HG03135 (cell line): Measurements from ENCODE around the gene ZNF521.
"Not testable (repeated sequence)": the region's sequence is repeated elsewhere in the genome, so short reads cannot be mapped to it uniquely, and the experiment has no call there.

ENCODE experiments used
- ATAC-seq: cut with Tn5 transposase; IDR thresholded peaks from one replicate; pipeline ENCODE4 v1.9.1; 2021; ENCODE audit warnings: mild to moderate bottlenecking, moderate library complexity; ENCODE audit not compliant: unreplicated experiment

Gene ZNF521

DNA sequence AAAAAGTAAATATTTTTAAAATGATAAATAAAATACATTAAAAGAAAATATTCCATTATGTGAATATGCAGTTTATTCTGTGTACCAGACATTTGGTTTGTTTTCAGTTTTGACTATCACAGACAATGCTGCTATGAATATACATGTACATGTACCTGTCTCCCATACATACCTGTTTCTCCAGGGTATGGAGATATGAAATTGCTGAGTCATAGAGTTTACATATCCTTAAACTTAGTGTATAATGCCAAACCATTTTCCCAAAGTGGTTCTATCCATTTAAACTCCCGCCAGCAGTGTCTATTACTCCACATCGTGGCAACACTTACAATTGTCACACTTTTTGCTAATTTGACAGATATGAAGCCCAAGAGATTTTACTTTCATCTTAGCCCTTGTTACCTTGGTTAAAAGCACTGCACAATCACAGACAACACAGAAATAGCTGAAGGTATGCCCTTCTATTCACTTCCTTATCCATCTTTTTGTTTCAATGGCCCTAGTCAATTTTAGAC, 56.3 kb downstream of the ZNF521 start:
- no peak for ATAC-seq

DNA sequence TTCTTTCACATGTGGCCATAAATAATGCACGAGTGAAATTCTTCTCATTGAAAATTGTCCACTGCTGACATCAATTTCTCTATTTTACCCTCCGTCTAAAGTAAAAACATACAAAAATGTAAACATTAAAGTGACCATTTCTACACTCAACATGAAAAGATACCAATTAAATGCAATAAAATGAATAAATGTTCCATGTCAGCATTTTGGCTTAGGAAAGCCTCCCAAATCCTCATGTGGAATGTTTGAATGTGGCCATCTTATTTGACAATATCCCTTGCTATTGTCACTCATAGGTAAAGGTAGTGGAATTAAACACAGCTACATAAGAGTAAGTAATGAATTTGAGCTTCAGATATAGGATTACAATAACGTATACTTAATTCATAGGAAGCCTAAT, 60.8 kb downstream of the ZNF521 start:
- ATAC-seq, result no peak

DNA sequence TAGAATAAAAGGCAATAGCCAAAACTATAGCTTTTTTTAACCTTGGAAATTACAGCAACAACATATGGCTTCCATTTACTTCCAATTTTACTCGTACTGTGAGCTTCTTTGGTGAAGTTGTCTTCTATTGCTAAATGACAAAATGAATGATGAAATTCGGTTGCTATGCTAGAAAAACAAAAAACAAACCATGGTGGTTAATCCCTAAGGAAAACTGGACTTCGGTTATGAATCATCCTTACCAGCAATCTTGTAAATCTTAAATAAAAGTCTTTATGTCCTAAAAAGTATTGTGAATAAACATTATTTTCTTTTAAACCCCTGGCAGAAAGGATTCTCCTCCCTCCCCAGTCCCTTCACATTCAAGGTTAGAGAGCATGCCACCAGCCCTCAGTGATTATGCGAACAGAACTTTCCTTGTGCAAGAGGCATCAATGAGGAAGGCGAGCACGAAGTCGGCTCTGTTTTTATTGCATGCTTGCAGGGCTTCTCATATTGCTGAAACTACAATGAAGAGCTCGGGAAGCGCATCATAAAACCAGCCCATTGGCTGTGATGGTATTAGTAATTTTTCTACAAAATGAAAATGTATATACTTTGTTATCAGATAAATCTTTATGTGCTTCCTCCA, 62.9 kb downstream of the ZNF521 start:
- no peak for ATAC-seq

DNA sequence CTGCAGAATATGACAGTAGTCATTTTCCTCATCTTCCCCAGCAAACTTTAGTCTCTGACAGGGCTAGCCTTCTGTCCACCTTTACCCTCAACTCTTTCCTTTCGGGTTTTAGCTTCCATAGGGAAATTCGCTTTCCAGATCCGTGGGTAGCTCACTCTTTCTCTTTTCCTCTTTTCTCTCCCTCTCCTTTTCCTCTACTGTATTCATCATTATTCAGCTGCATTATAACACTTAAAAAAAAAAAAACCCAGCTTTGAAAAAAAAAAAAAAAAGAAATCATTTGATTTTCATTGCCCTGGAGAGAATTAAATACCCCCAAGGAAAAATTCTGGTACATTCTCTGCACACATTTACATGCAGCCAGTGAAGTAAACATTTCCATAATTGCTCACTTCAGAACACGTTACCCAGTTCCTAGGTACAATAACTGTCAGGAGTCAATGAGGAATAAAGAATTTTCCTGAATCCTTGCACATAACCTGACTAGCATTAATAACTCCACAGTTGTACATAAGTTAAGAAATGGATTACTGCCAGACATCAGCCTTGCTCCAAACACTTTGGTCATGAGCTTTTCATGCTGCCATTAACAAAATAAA, 63.5 kb downstream of the ZNF521 start:
- ATAC-seq, result no peak

DNA sequence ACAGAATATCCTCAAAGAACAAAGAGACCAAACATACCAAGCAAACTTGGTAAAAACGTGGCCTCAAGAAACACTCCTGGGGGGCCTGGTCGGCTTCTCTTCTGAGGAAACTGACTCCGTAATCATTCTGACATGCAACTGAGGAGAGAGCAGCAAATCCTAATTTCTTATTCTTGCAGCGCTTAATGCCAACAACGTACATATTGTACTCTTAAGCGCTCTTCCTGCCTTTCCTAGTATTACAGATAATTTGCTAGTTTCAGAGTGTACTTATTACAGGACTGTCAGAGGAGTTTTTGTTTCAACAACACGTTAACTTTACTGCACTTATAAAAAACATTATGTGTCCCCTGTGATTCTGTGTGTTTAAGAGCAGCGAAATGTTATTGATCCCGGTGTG, 64.9 kb downstream of the ZNF521 start:
- ATAC-seq, result no peak

DNA sequence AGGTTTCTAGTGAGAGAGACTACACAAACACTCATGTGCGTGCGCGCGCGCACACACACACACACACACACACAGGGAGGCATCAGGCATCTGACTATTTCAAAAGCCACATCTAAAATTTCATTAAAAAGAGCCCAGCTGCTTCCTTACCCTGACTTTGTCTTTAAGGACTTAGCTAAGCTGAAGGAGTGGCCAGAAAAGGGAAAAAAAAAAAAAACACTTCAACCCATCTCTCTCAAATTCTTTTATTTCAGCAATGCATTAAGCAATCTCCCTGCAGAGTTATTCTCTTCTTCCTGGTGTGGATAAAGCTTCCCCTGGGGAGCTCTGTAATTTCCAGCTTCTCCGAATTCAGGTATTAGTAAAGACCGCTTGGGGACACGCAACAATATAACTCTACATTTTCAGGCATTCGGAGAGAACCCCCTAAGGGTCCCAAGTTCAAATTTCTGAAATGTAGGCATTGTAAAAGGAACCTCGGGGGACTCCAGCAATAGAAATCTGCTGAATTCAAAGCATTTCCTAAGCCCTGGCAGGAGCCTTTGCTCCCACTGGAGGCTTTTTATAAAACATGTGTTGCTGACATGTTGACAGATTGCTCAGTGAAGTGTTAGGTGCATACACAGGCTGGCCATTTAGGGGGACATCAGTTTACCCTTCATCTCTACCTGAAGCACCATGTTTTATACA, 67.0 kb downstream of the ZNF521 start:
- ATAC-seq, result no peak

DNA sequence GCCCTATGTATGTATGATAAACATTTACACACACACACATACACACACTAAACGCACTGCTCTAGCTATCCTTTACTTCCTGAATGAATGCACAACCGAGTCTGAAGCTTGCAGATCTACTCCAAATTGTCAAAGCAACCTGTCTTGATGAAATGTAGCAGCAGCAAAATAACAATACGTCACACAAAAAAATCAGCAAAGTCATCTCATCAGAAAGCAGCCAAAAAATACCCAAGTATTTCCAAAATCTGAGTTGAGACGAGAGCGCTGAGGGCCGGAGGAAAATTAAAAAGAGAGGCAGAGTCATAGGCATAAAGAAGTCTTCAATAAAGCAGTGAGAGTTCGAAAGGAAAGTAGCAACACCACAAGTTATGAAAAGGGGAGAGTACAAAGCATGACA, 67.7 kb downstream of the ZNF521 start:
- ATAC-seq, result no peak

DNA sequence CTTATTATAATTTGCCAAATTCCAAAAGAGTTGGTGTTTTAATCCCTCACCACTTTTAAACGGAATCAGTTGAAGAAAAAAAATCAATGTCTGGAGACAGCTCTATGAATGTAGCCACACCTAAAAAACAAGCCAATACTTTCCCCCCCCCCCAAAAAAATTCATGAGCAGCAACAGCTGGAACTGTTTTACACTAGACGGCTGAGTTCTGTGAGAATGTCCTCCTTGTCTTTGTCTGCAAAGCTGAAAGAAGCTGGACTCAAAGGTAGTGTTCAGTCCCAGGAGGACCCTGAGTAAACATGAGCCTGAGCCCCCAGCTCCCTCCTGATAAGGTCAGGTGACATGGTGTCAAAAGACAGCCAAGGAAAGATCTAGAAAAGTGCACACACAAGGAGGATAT, 68.2 kb downstream of the ZNF521 start:
- no peak for ATAC-seq

DNA sequence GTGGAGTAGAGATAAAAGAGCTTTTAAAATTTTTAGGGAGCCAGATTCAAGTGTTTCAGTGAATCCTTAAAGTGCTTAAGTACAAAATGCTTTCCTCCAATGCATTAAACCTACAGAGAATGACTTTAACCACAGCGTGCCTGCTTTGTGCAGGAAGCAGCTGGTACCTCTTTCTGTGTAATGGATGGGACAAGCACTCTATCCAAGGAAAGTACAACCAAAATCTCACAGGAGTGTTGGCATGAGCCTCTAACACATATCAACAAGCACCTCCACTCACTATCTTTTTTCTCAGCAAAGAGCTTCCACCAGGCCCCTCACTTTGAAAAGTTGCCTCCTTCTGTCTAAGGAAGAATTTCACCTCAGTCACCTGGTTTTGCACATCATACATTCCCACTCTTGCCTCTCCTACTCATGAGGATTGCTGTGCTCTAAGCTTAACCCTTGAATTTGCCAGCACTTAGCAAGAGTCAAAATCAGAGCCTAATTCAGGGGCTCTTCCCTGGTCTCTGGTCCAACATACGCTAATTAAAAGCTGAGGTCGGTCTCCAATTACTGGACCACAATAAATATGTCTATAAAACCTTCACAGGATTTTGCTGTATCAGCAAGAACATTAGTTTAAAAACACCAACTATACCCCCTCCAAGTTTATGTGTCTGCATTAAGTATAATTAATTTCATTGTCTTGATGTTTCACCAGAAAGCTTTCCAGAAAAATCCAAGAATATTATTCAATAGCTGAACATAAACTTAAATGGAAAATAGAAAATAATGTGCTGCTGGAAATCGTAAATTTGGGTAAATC, 68.9 kb downstream of the ZNF521 start:
- ATAC-seq, result no peak

DNA sequence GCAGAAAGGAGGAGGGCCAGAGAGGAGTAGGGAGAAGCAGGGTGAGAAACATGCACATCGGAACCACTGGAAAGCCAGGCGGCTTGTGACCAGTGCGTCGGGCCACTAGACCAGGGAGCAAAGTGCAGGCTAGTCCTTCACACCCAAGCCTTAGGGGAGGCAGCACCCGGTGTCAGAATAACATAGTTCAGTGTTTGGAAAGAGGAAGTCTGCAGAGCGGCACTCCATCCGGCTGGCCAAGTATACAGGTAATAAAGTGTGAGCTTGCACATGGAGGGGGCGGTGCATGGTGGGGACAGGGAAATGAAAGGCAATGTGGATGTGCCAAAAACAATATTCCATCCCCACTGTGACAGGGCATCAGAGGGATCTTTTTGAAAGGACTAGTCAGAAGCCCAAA, 69.7 kb downstream of the ZNF521 start:
- no peak for ATAC-seq

DNA sequence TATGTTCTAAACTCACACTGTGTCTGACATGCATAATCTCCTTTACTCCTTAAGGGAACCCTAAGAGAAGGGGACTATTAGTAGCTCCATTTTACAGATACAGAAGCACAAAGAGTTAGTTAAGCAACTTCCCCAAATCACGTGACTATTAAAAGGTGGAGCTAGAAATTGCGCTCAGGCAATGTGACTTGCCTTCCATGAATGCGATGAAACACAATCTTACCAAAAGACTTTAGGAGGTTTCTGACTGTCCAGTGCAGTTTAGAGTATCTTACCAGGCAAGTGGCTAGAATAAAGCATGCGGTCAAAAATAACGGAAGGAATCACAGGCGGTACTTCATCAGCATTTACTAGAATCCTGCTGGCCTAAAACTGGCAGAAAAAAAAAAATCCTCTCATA, 70.4 kb downstream of the ZNF521 start:
- ATAC-seq, result no peak

DNA sequence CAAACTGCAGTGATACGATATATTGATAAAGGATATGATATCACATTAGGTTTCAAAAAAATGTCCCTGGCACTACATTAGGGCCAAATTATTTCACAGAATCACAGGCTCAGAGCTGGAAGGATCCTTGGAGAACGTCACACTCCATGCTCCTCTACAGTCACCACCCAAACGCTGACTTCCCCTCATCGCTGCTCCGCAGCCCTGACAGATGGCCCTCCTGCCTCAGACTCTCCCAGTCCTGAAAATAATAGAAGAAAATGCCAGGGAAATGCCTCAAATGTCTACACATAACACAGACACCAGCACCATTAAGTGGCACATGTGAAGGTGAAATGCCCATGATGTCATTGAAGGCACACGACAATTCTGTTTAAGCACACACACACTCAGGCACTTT, 72.0 kb downstream of the ZNF521 start:
- no peak for ATAC-seq

DNA sequence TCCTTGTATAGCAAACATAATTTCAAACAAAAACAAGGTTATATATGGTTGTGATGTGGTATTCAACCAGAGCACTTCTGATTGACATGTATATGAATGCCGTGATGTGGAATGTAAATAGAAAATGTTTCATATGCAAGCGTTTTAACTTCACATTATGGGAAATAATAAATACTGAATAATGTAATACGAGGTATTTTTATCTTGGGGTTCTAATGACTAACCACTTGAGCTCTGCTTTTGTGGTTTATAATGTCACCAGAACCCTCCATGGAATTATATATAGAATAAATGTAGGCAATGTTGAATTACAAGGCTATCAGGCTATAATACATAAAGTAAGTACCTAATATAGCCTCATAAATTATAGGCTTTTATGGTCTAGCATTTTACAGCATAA, 72.4 kb downstream of the ZNF521 start:
- no peak for ATAC-seq

DNA sequence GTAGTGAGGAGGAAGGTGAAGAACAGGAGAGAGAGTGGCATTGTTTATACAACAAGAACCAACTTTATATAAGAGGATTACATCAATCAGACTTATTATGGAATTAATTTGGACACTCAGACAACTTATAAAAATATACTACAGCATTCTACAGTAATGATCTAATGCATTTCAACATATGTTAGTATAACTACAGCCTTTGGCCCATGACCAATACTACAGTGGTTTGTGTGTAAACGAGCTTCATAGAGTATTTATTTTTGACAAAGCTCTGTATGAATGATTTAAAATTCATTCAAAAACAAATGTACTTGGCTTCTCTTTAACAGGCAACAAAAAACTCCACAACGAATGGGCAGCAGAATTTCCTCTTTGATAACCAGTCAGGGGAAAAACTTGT, 72.8 kb downstream of the ZNF521 start:
- ATAC-seq, result no peak

DNA sequence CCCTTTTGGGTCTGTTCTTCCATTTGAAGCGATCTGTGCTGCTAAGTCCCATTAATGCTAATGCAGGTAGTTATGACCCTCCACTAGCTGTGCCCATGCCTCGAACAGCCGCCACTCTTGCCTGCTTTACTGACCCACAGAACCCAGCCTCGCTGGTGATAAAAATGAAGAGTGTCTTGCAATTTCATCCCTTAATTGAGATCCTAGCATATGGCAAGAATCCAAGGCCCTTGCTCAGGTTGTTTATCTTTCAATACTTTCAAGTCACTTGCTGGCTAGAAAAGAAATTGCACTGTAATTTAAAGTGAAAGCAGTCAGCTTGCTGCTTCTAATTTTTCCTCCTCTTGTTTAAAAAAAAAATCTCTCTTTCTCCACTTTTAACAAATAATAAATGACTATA, 73.6 kb downstream of the ZNF521 start:
- no peak for ATAC-seq

DNA sequence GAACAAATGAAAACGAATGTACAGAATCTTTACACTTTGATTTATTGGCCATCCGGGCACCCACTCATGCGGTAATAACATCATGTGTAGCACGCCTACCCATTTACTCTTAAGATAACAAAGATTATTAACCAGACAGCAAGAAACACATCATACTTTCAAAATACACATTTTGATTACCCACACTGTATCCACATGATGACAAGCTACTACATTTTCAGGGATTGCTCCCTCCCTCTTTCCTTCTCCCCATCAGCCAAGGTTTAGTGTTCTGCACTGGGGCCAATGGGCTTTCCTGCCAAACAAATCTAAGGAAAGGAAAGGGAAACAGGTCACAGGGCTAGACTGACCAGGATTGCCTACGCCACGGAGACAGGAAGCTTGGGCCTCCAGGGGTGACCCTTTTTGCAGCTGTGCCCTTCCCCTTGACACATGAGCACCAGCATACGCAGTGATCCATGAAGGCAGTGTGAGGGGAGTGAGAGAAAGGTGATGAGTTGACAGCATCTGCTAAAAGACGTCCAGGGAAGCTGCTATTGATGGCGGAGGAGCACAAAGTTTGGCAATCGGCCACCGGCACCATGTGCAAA, 76.5 kb downstream of the ZNF521 start:
- no peak for ATAC-seq

DNA sequence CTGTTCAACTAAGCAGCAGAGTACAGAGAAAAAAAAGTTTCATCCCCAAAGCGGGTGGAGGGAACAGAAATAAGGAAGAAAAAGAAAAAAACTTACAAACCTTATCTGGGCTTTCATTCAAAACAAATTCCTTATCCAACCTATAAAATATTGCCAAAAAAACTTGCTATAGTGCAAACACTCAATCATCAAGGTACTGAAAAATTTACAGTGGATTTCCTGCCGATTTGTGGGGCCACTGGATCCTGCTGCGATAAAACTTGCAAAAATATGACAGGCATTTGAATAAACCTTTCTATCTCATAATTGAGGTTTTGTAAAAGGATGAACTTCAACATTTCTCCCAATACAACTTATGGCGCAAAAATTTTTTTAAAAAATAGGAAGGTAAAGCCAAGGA, 77.0 kb downstream of the ZNF521 start:
- no peak for ATAC-seq

DNA sequence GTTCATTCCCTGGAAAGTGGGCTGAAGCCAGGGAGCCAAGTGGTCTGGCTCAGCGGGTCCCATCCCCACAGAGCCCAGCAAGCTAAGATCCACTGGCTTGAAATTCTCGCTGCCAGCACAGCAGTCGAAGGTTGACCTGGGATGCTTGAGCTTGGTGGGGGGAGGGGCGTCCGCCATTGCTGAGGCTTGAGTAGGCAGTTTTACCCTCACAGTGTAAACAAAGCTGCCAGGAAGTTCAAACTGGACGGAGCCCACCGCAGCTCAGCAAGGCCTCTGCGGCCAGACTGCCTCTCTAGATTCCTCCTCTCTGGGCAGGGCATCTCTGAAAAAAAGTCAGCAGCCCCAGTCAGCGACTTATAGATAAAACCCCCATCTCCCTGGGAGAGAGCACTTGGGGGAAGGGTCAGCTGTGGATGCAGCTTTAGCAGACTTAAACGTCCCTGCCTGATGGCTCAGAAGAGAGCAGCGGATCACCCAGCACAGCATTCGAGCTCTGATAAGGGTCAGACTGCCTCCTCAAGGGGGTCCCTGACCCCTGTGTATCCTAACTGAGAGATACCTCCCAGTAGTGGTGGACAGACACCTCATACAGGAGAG, 84.9 kb downstream of the ZNF521 start:
- ATAC-seq, result not testable (repeated sequence)

DNA sequence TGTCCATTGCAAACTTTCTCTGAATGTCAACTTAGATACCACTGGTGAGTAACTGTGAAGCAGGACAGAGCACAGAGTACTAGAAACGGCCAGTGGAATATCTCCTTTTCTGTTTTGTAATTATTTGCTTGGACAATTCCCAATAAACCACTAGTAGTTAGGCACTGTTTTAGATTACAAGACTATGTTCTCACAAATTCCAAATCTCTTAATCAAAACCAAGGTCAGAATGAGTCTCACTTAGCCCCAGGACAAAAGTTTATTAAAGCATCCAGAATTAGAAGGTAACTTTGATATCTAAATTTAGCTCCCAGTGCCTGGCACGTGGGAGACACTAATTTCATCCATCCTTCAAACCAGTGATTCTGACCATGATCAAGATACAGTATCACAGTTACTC, 89.0 kb downstream of the ZNF521 start:
- no peak for ATAC-seq

DNA sequence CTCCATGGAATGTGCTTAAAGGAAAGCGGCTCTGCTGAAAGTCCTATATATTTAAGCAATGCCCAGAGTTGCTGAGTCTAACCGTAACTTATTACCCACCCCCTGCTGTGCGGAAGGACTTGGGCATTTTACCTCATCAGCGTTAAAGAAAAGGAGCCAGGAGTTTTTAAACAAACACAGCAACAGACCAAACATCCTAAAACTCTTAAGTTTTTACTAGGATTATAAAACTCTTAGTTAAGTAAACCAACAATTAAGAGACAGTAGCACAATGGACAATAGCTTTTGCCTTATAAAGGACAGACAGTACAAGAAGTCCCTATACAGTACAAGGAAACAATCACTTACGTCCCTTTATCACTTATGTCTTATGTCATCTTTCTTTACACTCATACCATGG, 90.2 kb downstream of the ZNF521 start:
- no peak for ATAC-seq

DNA sequence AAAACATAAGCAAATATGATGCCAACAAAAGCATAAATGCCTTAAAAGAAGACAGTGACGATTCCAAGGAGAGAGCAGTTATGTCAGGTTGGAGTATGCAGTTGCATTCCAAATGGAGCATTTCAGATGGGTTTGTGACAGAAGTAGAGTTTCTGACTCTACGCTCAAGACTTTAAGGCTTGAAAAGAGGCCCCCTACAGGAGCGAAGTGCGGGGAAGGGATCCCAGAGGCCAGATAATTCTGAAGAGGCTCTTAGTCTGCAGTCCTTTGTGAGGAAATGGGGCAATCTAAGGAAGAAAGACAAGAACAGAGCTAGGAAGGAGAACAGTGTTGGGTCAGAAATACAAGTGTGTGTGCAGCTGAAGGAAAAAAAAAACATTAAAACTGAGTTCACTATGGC, 95.5 kb downstream of the ZNF521 start:
- no peak for ATAC-seq
